ENCODE measurements around the gene THBS4.

GRCh38 chr5:80036615-80037014, 1.5 kb downstream of the THBS4 start:
- no peak for TF ChIP-seq GATA2 (IDR thresholded peaks at IDR 0.05; ENCODE audit: low read depth, low read length)
- no peak for TF ChIP-seq GATA3 (IDR thresholded peaks at IDR 0.05; ENCODE audit: low read depth, low read length)

Measured in SH-SY5Y (cell line).